Transverse colon (tissue), 4 donors: ENCODE measurements around the gene KIF2A. TPM values are rescaled to one million over a fixed set of nuclear protein-coding genes. Genes with fewer than 3 reads are reported as not detected.

Experiments
- DNase-seq: peaks from one replicate; pipeline ENCODE4 v3.0.0-alpha.2; 2019
- H3K27ac ChIP-seq, 4 donors: fragments of 200-600 bp; sonication (generic); 2 replicates each; pipeline ENCODE4 v1.5.1; 2016 to 2018; ENCODE audit warnings: inconsistent platforms in 4 of 4
- H3K27me3 ChIP-seq: fragments of 200-600 bp; sonication (generic); 2 replicates; pipeline ENCODE4 v1.5.1; 2017; ENCODE audit warnings: inconsistent platforms
- H3K36me3 ChIP-seq, 4 donors: fragments of 200-600 bp; sonication (generic); 2 replicates each; pipeline ENCODE4 v1.5.1; 2017 to 2019; ENCODE audit warnings: inconsistent platforms in 4 of 4
- H3K4me1 ChIP-seq, 4 donors: fragments of 200-600 bp; sonication (generic); 2 replicates each; pipeline ENCODE4 v1.5.1; 2017 to 2020; ENCODE audit warnings: inconsistent platforms in 4 of 4
- H3K4me3 ChIP-seq, 4 donors: fragments of 200-600 bp; sonication (generic); 1 replicate in 1 of 4; 2 replicates in 3 of 4; pipeline versions ENCODE4 v1.5.1 to v1.6.1; 2017 to 2019; ENCODE audit warnings: inconsistent platforms in 4 of 4
- H3K9me3 ChIP-seq, 2 donors: fragments of 200-600 bp; sonication (generic); 2 replicates each; pipeline ENCODE4 v1.5.1; 2017 to 2019; ENCODE audit warnings: inconsistent platforms in 2 of 2
- CTCF ChIP-seq, 5 experiments: fragments of 200-600 bp in 3 of 5; fragments of 450-650 bp in 2 of 5; sonication (generic) in 3 of 5; IDR thresholded peaks; 1 replicate in 2 of 5; 2 replicates in 3 of 5; pipeline ENCODE4 v1.5.1; 2016 to 2017; ENCODE audit warnings: antibody characterized with exemption in 5 of 5, inconsistent platforms in 3 of 5, mild to moderate bottlenecking in 2 of 5, moderate library complexity in 1 of 5
- EP300 ChIP-seq: sonication (generic); formaldehyde crosslinking; IDR thresholded peaks from one replicate; pipeline ENCODE4 v1.6.1; 2017; ENCODE audit warnings: antibody characterized with exemption, low read depth
- POLR2A ChIP-seq: fragments of 450-650 bp; IDR thresholded peaks from one replicate; pipeline ENCODE4 v1.6.1; 2016; ENCODE audit warnings: antibody characterized with exemption, mild to moderate bottlenecking, moderate library complexity
- POLR2AphosphoS5 ChIP-seq, 3 donors: sonication (generic); formaldehyde crosslinking; IDR thresholded peaks; one replicate each; pipeline ENCODE4 v1.6.1; 2016; ENCODE audit warnings: antibody characterized with exemption in 3 of 3
- WGBS, 2 donors: methylation state at CpG; one replicate each; pipeline ENCODE4 v1.1.5; 2018; ENCODE audit warnings: low coverage in 1 of 2; 5-methylcytosine and 5-hydroxymethylcytosine counted together
- in situ Hi-C, 4 donors: fragments of 200-750 bp; cut with MboI; loops; one replicate each; pipeline versions ENCODE4 v1.15.0 to v1.15.1; 2017; ENCODE audit warnings: low sequenced_read_pairs in 3 of 4, low pct_ligation_motif_present in 1 of 4, low pct_unique_long_range_greater_than_20kb in 1 of 4
- intact Hi-C: fragments of 100-400 bp; cut with DNase I; formaldehyde crosslinking; loops from one replicate; pipeline ENCODE4 v1.15.1; 2023; ENCODE audit warnings: low total_unique reads
- total RNA-seq, 4 donors: library from RNA; depleted of rRNA; stranded (reverse); fragments of >200 nt; gene quantifications; one replicate each; pipeline ENCODE4 v1.1.0, GENCODE V29; 2016

The KIF2A gene
- total RNA-seq, 4 donors from 2014 or later, result 15.3 to 61.9 (median 32.7) TPM

GRCh38 chr5:62317810-62318209 lies 11.8 kb downstream of the KIF2A start:
- Histone ChIP-seq H3K4me1 (peaks cover 0 to 21% (median 3%) of the 10 kb centered on the region in 4 donors), H3K27ac (no peak overlapping the region), H3K27me3 (no peaks in the 10 kb centered on the region), H3K4me3 (no peak overlapping the region), H3K36me3 (no peaks in the 10 kb centered on the region), H3K9me3 (no peaks in the 10 kb centered on the region)
- in situ Hi-C loops, result no loop called here
- 94 to 97% methylated on average over 2 to 3 of the region's 3 CpGs for WGBS, 2 donors
- intact Hi-C loops, result no loop called here
- TF ChIP-seq POLR2A, result no peak
- TF ChIP-seq EP300, result no peak
- no peak for TF ChIP-seq CTCF (IDR thresholded peaks at IDR 0.05)
- TF ChIP-seq POLR2AphosphoS5 (IDR thresholded peaks at IDR 0.05), result no peak
- no peak for DNase-seq

- 33 to 68% methylated on average over 1 of the region's 1 CpG for WGBS, 2 donors
- H3K36me3 ChIP-seq, result no peaks in the 10 kb centered on the region
- H3K9me3 ChIP-seq, result no peaks in the 10 kb centered on the region
- DNase-seq, result no peak
- TF ChIP-seq POLR2A (no peak), POLR2AphosphoS5 (IDR thresholded peaks at IDR 0.05) (no peak), EP300 (no peak), CTCF (IDR thresholded peaks at IDR 0.05) (no peak)
- in situ Hi-C loops (no loop called here), intact Hi-C loops (no loop called here)
- no peaks in the 10 kb centered on the region for H3K27me3 ChIP-seq
- H3K4me1 ChIP-seq, result peaks cover 0 to 8% (median 2%) of the 10 kb centered on the region in 4 donors
- H3K4me3 ChIP-seq, result no peak overlapping the region
- no peak overlapping the region for H3K27ac ChIP-seq
These were observed 16.5 kb downstream of the KIF2A start for GRCh38 chr5:62322484-62322883.

- intact Hi-C loops, result no loop called here
- H3K4me3 ChIP-seq, result no peak overlapping the region
- no peaks in the 10 kb centered on the region for H3K36me3 ChIP-seq
- TF ChIP-seq POLR2A, result no peak
- no peak for TF ChIP-seq POLR2AphosphoS5 (IDR thresholded peaks at IDR 0.05)
- no peak for TF ChIP-seq CTCF (IDR thresholded peaks at IDR 0.05)
- no peak for TF ChIP-seq EP300
- no peaks in the 10 kb centered on the region for H3K27me3 ChIP-seq
- no peak overlapping the region for H3K27ac ChIP-seq
- WGBS, 2 donors, result 60 to 83% methylated on average over 1 of the region's 1 CpG
- H3K9me3 ChIP-seq, result no peaks in the 10 kb centered on the region
- in situ Hi-C loops, result no loop called here
- H3K4me1 ChIP-seq, result no peaks in the 10 kb centered on the region
- DNase-seq, result no peak
These were observed 20.3 kb downstream of the KIF2A start for GRCh38 chr5:62326302-62326701.

GRCh38 chr5:62326702-62327101 lies 20.7 kb downstream of the KIF2A start:
- no peak for DNase-seq
- Histone ChIP-seq H3K9me3 (no peaks in the 10 kb centered on the region), H3K27me3 (no peaks in the 10 kb centered on the region), H3K36me3 (no peaks in the 10 kb centered on the region), H3K27ac (no peak overlapping the region), H3K4me3 (no peak overlapping the region), H3K4me1 (no peaks in the 10 kb centered on the region)
- in situ Hi-C loops (no loop called here), intact Hi-C loops (no loop called here)
- 94% methylated on average over 4 of the region's 4 CpGs; no CpG with 5 or more reads in 1 of the 2 donors for WGBS, 2 donors
- TF ChIP-seq POLR2AphosphoS5 (IDR thresholded peaks at IDR 0.05) (no peak), EP300 (no peak), POLR2A (no peak), CTCF (IDR thresholded peaks at IDR 0.05) (no peak)
